PC-9 (cell line): Measurements from ENCODE around the gene DUSP16. TPM values are rescaled to one million over a fixed set of nuclear protein-coding genes. Genes with fewer than 3 reads are reported as not detected.

Source experiments
- BruUV-seq: library from RNA; stranded (reverse); fragments of 400-500 nt; replicated peaks from 2 replicates; lab custom pipeline; 2021; lab: Mats Ljungman, UMichigan
- CTCF ChIA-PET: fragments of 300-600 bp; sonication (Branson Sonifier 250); formaldehyde crosslinking; loops from one replicate; lab custom pipeline; 2022; ENCODE audit warnings: antibody characterized with exemption; lab: Charles Lee
- POLR2A ChIA-PET: fragments of 300-600 bp; sonication (Branson Sonifier 250); formaldehyde crosslinking; loops from one replicate; lab custom pipeline; 2022; ENCODE audit warnings: antibody characterized with exemption; ENCODE audit not compliant: unreplicated experiment; lab: Charles Lee
- DNase-seq, 2 experiments: peaks; one replicate each; pipeline versions ENCODE4 v3.0.0 to v3.0.0-alpha.2; 2015 to 2022; ENCODE audit warnings: mixed read lengths in 1 of 2
- H2AFZ ChIP-seq: fragments of 200-600 bp; sonication (generic); 2 replicates; pipeline ENCODE4 v1.8.1; 2017; ENCODE audit warnings: antibody characterized with exemption
- H3F3A ChIP-seq: fragments of 200-600 bp; sonication (generic); 2 replicates; pipeline ENCODE4 v1.8.1; 2017; ENCODE audit warnings: antibody characterized with exemption, mild to moderate bottlenecking, low read depth; ENCODE audit not compliant: insufficient read depth
- H3K27ac ChIP-seq: fragments of 200-600 bp; sonication (generic); 2 replicates; pipeline ENCODE4 v1.6.1; 2016; ENCODE audit warnings: mixed run types
- H3K27me3 ChIP-seq: fragments of 200-600 bp; sonication (generic); 2 replicates; pipeline ENCODE4 v1.6.1; 2016; ENCODE audit warnings: low read depth, mixed run types; ENCODE audit not compliant: insufficient read depth
- H3K36me3 ChIP-seq: fragments of 200-600 bp; sonication (generic); 2 replicates; pipeline ENCODE4 v1.6.1; 2016; ENCODE audit warnings: low read depth, mixed run types
- H3K4me1 ChIP-seq: fragments of 200-600 bp; sonication (generic); replicated peaks from 2 replicates; pipeline ENCODE4 v1.6.1; 2016; ENCODE audit warnings: mixed run types; ENCODE audit not compliant: insufficient read depth
- H3K4me2 ChIP-seq: fragments of 200-600 bp; sonication (generic); 2 replicates; pipeline ENCODE4 v1.6.1; 2017; ENCODE audit warnings: mixed run types
- H3K4me3 ChIP-seq: fragments of 200-600 bp; sonication (generic); 2 replicates; pipeline ENCODE4 v1.6.1; 2016; ENCODE audit warnings: mixed run types
- H3K79me2 ChIP-seq: fragments of 200-600 bp; sonication (generic); 2 replicates; pipeline ENCODE4 v1.6.1; 2017; ENCODE audit warnings: low read depth, mixed run types
- H3K9me2 ChIP-seq: fragments of 200-600 bp; sonication (generic); 2 replicates; pipeline ENCODE4 v1.8.1; 2017; ENCODE audit warnings: mild to moderate bottlenecking; ENCODE audit not compliant: insufficient read depth
- H3K9me3 ChIP-seq: fragments of 200-600 bp; sonication (generic); 2 replicates; pipeline ENCODE4 v1.8.1; 2016; ENCODE audit warnings: low read depth; ENCODE audit not compliant: insufficient read depth
- H4K20me1 ChIP-seq: fragments of 200-600 bp; sonication (generic); 2 replicates; pipeline ENCODE4 v1.8.1; 2017; ENCODE audit not compliant: insufficient read depth
- CTCF ChIP-seq: fragments of 200-600 bp; sonication (generic); conservative IDR thresholded peaks from 2 replicates; pipeline ENCODE4 v1.6.1; 2017; ENCODE audit warnings: mixed run types, antibody characterized with exemption, mild to moderate bottlenecking, moderate library complexity
- EZH2 ChIP-seq: fragments of 200-600 bp; sonication (generic); IDR thresholded peaks from 2 replicates; pipeline ENCODE4 v1.8.0; 2017; ENCODE audit warnings: antibody characterized with exemption, low read depth
- intact Hi-C: fragments of 100-400 bp; cut with micrococcal nuclease; formaldehyde crosslinking; loops from one replicate; pipeline ENCODE4 v1.10.0; 2022; ENCODE audit not compliant: unreplicated experiment
- total RNA-seq: library from RNA; stranded (reverse); gene quantifications from 2 replicates; pipeline ENCODE4 v1.2.3, GENCODE V29; 2021

DUSP16 gene
- total RNA-seq, 1 experiment from 2014 or later, result 24.8 TPM

GRCh38 chr12:12470751-12471306, 91.8 kb downstream of the DUSP16 start:
- ChIA-PET POLR2A (no interaction called here), CTCF (no interaction called here)
- Histone ChIP-seq H3K9me2 (no peaks in the 10 kb centered on the region), H3K4me2 (no peak overlapping the region), H2AFZ (no peak overlapping the region), H3K9me3 (no peaks in the 10 kb centered on the region), H3K4me3 (no peak overlapping the region), H3K27ac (no peak overlapping the region), H3K4me1 (no peaks in the 10 kb centered on the region), H4K20me1 (no peaks in the 10 kb centered on the region; the same call in 1 of the 2 replicates), H3K36me3 (no peaks in the 10 kb centered on the region), H3K27me3 (no peaks in the 10 kb centered on the region), H3F3A (no peaks in the 10 kb centered on the region), H3K79me2 (no peaks in the 10 kb centered on the region)
- DNase-seq, result no peak
- TF ChIP-seq EZH2 (no peak), CTCF (no peak)
- intact Hi-C loops, result no loop called here
- no TSS peak for BruUV-seq

- Histone ChIP-seq H3K27me3 (no peaks in the 10 kb centered on the region), H3K36me3 (no peaks in the 10 kb centered on the region), H2AFZ (no peak overlapping the region), H3K9me3 (no peaks in the 10 kb centered on the region), H3F3A (no peaks in the 10 kb centered on the region), H3K4me2 (no peak overlapping the region), H3K79me2 (no peaks in the 10 kb centered on the region), H3K27ac (no peak overlapping the region), H3K4me3 (no peak overlapping the region), H3K9me2 (no peaks in the 10 kb centered on the region), H3K4me1 (no peaks in the 10 kb centered on the region), H4K20me1 (no peaks in the 10 kb centered on the region)
- CTCF ChIA-PET, result no interaction called here
- TF ChIP-seq CTCF, result no peak
- TF ChIP-seq EZH2, result no peak
- BruUV-seq, result no TSS peak
- no peak for DNase-seq
- POLR2A ChIA-PET, result no interaction called here
- intact Hi-C loops, result no loop called here
These were observed 93.3 kb downstream of the DUSP16 start for GRCh38 chr12:12469386-12469785.

GRCh38 chr12:12468575-12468974, 94.1 kb downstream of the DUSP16 start:
- H3K4me3 ChIP-seq, result no peak overlapping the region
- H2AFZ ChIP-seq, result no peak overlapping the region
- no peaks in the 10 kb centered on the region for H3K27me3 ChIP-seq
- no peaks in the 10 kb centered on the region for H3K9me3 ChIP-seq
- H3K4me2 ChIP-seq, result no peak overlapping the region
- no peaks in the 10 kb centered on the region for H3K4me1 ChIP-seq
- no peak overlapping the region for H3K27ac ChIP-seq
- H3K36me3 ChIP-seq, result no peaks in the 10 kb centered on the region
- ChIA-PET CTCF (interaction anchor here (0.6 kb wide), 1 partner anchor 577 kb away, joined by 3 read pairs; no protein-coding TSS in a partner anchor), POLR2A (no interaction called here)
- H4K20me1 ChIP-seq, result no peaks in the 10 kb centered on the region
- DNase-seq, result no peak
- BruUV-seq, result no TSS peak
- intact Hi-C loops, result no loop called here
- H3K9me2 ChIP-seq, result no peaks in the 10 kb centered on the region
- no peaks in the 10 kb centered on the region for H3F3A ChIP-seq
- no peaks in the 10 kb centered on the region for H3K79me2 ChIP-seq
- TF ChIP-seq EZH2 (no peak), CTCF (no peak)
